H1 (cell line): ENCODE data around the gene EGFLAM. TPM values are rescaled to one million over a fixed set of nuclear protein-coding genes. Genes with fewer than 3 reads are reported as not detected.

ENCODE experiments used
- CTCF ChIA-PET: fragments of 300-600 bp; sonication (Branson Sonifier 250); formaldehyde crosslinking; loops from one replicate; lab custom pipeline; 2021; ENCODE audit not compliant: partially characterized antibody; lab: Charles Lee
- POLR2A ChIA-PET: fragments of 300-600 bp; sonication (Branson Sonifier 250); formaldehyde crosslinking; loops from one replicate; lab custom pipeline; 2021; ENCODE audit warnings: inconsistent platforms; ENCODE audit not compliant: partially characterized antibody; lab: Charles Lee
- DNase-seq, 2 experiments: peaks; one replicate each; pipeline versions ENCODE4 v3.0.0 to v3.0.0-alpha.2; 2010 to 2022; ENCODE audit warnings: low spot score in 2 of 2, low read depth in 1 of 2, mixed read lengths in 1 of 2
- FAIRE-seq: peaks from 2 replicates; lab custom pipeline; 2011; peaks lifted over from hg19 to GRCh38; lab: Jason Lieb, UNC
- H2AFZ ChIP-seq: 2 replicates; pipeline ENCODE4 v1.8.1; 2012; ENCODE audit warnings: low read length, inconsistent platforms
- H2AK5ac ChIP-seq: 2 replicates; pipeline ENCODE4 v1.6.1; 2013; ENCODE audit warnings: low read depth, low read length
- H2BK120ac ChIP-seq: replicated peaks from 2 replicates; pipeline ENCODE3; 2013; ENCODE audit warnings: low read depth, low read length, inconsistent platforms
- H2BK12ac ChIP-seq: 2 replicates; pipeline ENCODE4 v1.6.1; 2013; ENCODE audit warnings: low read depth, low read length
- H2BK15ac ChIP-seq: 2 replicates; pipeline ENCODE4 v1.6.1; 2013; ENCODE audit warnings: low read length
- H2BK20ac ChIP-seq: 2 replicates; pipeline ENCODE4 v1.6.1; 2013; ENCODE audit warnings: low read length
- H2BK5ac ChIP-seq: 2 replicates; pipeline ENCODE4 v1.6.1; 2013; ENCODE audit warnings: low read depth, low read length
- H3K14ac ChIP-seq: 2 replicates; pipeline ENCODE4 v1.6.1; 2013; ENCODE audit warnings: inconsistent platforms; ENCODE audit not compliant: insufficient read length
- H3K18ac ChIP-seq: 2 replicates; pipeline ENCODE4 v1.6.1; 2013; ENCODE audit warnings: low read length; ENCODE audit errors: extremely low read depth
- H3K23ac ChIP-seq: 2 replicates; pipeline ENCODE4 v1.6.1; 2013; ENCODE audit warnings: inconsistent platforms; ENCODE audit not compliant: insufficient read length
- H3K23me2 ChIP-seq: 2 replicates; pipeline ENCODE4 v1.6.1; 2013; ENCODE audit warnings: low read depth, low read length
- H3K27ac ChIP-seq: 2 replicates; pipeline ENCODE4 v1.6.1; 2011; ENCODE audit warnings: low read depth, low read length, inconsistent platforms
- H3K27me3 ChIP-seq, 4 experiments: replicated peaks in 1 of 4; 1 replicate in 1 of 4; 2 replicates in 3 of 4; pipeline versions ENCODE4 v1.6.1 to v1.8.1; 2011 to 2013; ENCODE audit warnings: low read length in 3 of 4, mild to moderate bottlenecking in 3 of 4, inconsistent platforms in 2 of 4, mixed read lengths in 2 of 4, moderate library complexity in 1 of 4; ENCODE audit not compliant: control insufficient read depth in 3 of 4, insufficient read depth in 3 of 4; ENCODE audit errors: extremely low read depth in 1 of 4
- H3K36me3 ChIP-seq, 4 experiments: 2 replicates each; pipeline versions ENCODE4 v1.6.1 to v1.8.1; 2011 to 2013; ENCODE audit warnings: mild to moderate bottlenecking in 4 of 4, low read length in 3 of 4, moderate library complexity in 2 of 4, control low read depth in 1 of 4, inconsistent platforms in 1 of 4; ENCODE audit not compliant: insufficient read depth in 4 of 4, control insufficient read depth in 2 of 4
- H3K4ac ChIP-seq: replicated peaks from 2 replicates; pipeline ENCODE3; 2013; ENCODE audit warnings: low read length, low read depth, mixed read lengths, inconsistent platforms; ENCODE audit not compliant: insufficient read length
- H3K4me1 ChIP-seq, 4 experiments: replicated peaks in 1 of 4; 1 replicate in 1 of 4; 2 replicates in 3 of 4; pipeline versions ENCODE4 v1.6.1 to v1.8.1; 2011 to 2013; ENCODE audit warnings: low read length in 3 of 4, inconsistent platforms in 2 of 4, mixed read lengths in 1 of 4; ENCODE audit not compliant: insufficient read depth in 4 of 4, control insufficient read depth in 3 of 4
- H3K4me2 ChIP-seq, 2 experiments: 2 replicates each; pipeline versions ENCODE4 v1.6.1 to v1.8.1; 2011 to 2013; ENCODE audit warnings: low read depth in 2 of 2, low read length in 2 of 2, control low read depth in 1 of 2, inconsistent platforms in 1 of 2, mild to moderate bottlenecking in 1 of 2; ENCODE audit not compliant: insufficient read depth in 1 of 2
- H3K4me3 ChIP-seq, 4 experiments: fragments of 200-600, 300-600 bp in 1 of 4; sonication (generic), shearing (Covaris generic), sonication (Bioruptor Twin) in 1 of 4; 2 replicates each; pipeline versions ENCODE4 v1.5.1 to v1.8.1; 2011 to 2016; ENCODE audit warnings: low read length in 4 of 4, low read depth in 3 of 4, control low read depth in 2 of 4, inconsistent platforms in 2 of 4, mild to moderate bottlenecking in 2 of 4, mixed read lengths in 1 of 4, moderate library complexity in 1 of 4; ENCODE audit not compliant: insufficient read depth in 2 of 4; ENCODE audit errors: extremely low read depth in 1 of 4
- H3K56ac ChIP-seq: replicated peaks from 2 replicates; pipeline ENCODE3; 2013; ENCODE audit warnings: low read depth, mild to moderate bottlenecking, mixed read lengths, low read length, inconsistent platforms; ENCODE audit not compliant: insufficient read length
- H3K79me1 ChIP-seq: 2 replicates; pipeline ENCODE4 v1.6.1; 2013; ENCODE audit warnings: low read depth, low read length, control low read depth
- H3K79me2 ChIP-seq, 2 experiments: 2 replicates each; pipeline versions ENCODE4 v1.6.1 to v1.8.1; 2012 to 2013; ENCODE audit warnings: low read length in 2 of 2, mild to moderate bottlenecking in 2 of 2, inconsistent platforms in 1 of 2; ENCODE audit not compliant: insufficient read depth in 2 of 2, control insufficient read depth in 1 of 2
- H3K9ac ChIP-seq, 4 experiments: replicated peaks in 1 of 4; 1 replicate in 1 of 4; 2 replicates in 3 of 4; pipeline versions ENCODE4 v1.6.1 to v1.8.1; 2011 to 2013; ENCODE audit warnings: low read depth in 3 of 4, low read length in 3 of 4, control low read depth in 2 of 4, mild to moderate bottlenecking in 2 of 4, moderate library complexity in 2 of 4, inconsistent platforms in 1 of 4; ENCODE audit errors: extremely low read depth in 1 of 4
- H3K9me3 ChIP-seq, 2 experiments: 2 replicates each; pipeline versions ENCODE4 v1.6.1 to v1.8.1; 2012 to 2013; ENCODE audit warnings: mild to moderate bottlenecking in 2 of 2, moderate library complexity in 2 of 2, control low read depth in 1 of 2, inconsistent platforms in 1 of 2, low read depth in 1 of 2, low read length in 1 of 2, mixed read lengths in 1 of 2; ENCODE audit not compliant: insufficient read depth in 2 of 2
- H4K20me1 ChIP-seq, 2 experiments: replicated peaks in 1 of 2; 2 replicates each; pipeline versions ENCODE3 to v1.8.1; 2011 to 2013; ENCODE audit warnings: inconsistent platforms in 2 of 2, low read length in 2 of 2, mild to moderate bottlenecking in 1 of 2; ENCODE audit not compliant: insufficient read depth in 2 of 2, control insufficient read depth in 1 of 2
- H4K5ac ChIP-seq: 2 replicates; pipeline ENCODE4 v1.6.1; 2013; ENCODE audit warnings: low read length, low read depth, mixed read lengths, inconsistent platforms; ENCODE audit not compliant: insufficient read length
- H4K8ac ChIP-seq: 2 replicates; pipeline ENCODE4 v1.8.0; 2013; ENCODE audit warnings: mild to moderate bottlenecking, moderate library complexity, low read length, inconsistent platforms; ENCODE audit not compliant: insufficient read depth; ENCODE audit errors: extremely low read depth
- H4K91ac ChIP-seq: replicated peaks from 2 replicates; pipeline ENCODE3; 2013; ENCODE audit warnings: low read length, mixed read lengths, inconsistent platforms; ENCODE audit not compliant: insufficient read length
- CBX8 ChIP-seq: fragments of 300-800, 300-1000 bp; sonication (generic); IDR thresholded peaks from 2 replicates; pipeline ENCODE4 v1.7.1; 2016; ENCODE audit warnings: low read depth, low read length, borderline replicate concordance
- CHD2 ChIP-seq: IDR thresholded peaks from 2 replicates; pipeline ENCODE4 v1.6.1; 2012; ENCODE audit warnings: low read length, improper control_type of control experiment
- CTBP2 ChIP-seq: IDR thresholded peaks from 2 replicates; pipeline ENCODE4 v1.7.0; 2011; ENCODE audit warnings: borderline replicate concordance, mild to moderate bottlenecking, moderate library complexity, mixed read lengths, low read length; ENCODE audit not compliant: insufficient read depth, insufficient read length
- KDM5A ChIP-seq: fragments of 200-600 bp; IDR thresholded peaks from 2 replicates; pipeline ENCODE4 v1.7.1; 2012; ENCODE audit warnings: mild to moderate bottlenecking, low read length, inconsistent platforms, mixed read lengths
- RBBP5 ChIP-seq: IDR thresholded peaks from 2 replicates; pipeline ENCODE4 v1.7.1; 2012; ENCODE audit warnings: low read depth, mild to moderate bottlenecking, inconsistent platforms, low read length, moderate library complexity, borderline replicate concordance
- SIX5 ChIP-seq: IDR thresholded peaks from 2 replicates; pipeline ENCODE4 v1.6.1; 2011; ENCODE audit warnings: mild to moderate bottlenecking, low read depth, low read length
- WGBS, 2 experiments: shearing (Covaris generic) in 1 of 2; methylation state at CpG; one replicate each; pipeline versions ENCODE4 v1.1.6 to v1.1.7; 2013 to 2015; ENCODE audit warnings: low lambda C conversion rate in 2 of 2, mixed read lengths in 2 of 2, inconsistent platforms in 1 of 2, low coverage in 1 of 2, missing lambda C conversion rate in 1 of 2; ENCODE audit not compliant: insufficient replicate concordance in 2 of 2, insufficient coverage in 1 of 2, insufficient read length in 1 of 2; ENCODE audit errors: extremely low coverage in 1 of 2, missing lambda C conversion rate in 1 of 2; 5-methylcytosine and 5-hydroxymethylcytosine counted together
- polyA plus RNA-seq, 7 experiments: library from polyadenylated mRNA; depleted of rRNA in 3 of 7; stranded (reverse) in 5 of 7; unstranded in 2 of 7; fragments of >200 nt in 5 of 7; fragments of 200-250 nt in 2 of 7; gene quantifications; 1 replicate in 5 of 7; 2 replicates in 1 of 7; 4 replicates in 1 of 7; pipeline versions ENCODE4 v1.2.1 to v1.2.3, GENCODE V29; 2011 to 2013; ENCODE audit warnings: missing spikeins in 2 of 7, mixed read lengths in 2 of 7
- total RNA-seq: library from RNA; stranded (reverse); fragmentation: NEBNext Ultra II Directional; extraction: Animal tissue kit (Norgen Biotek cat#: 25700); gene quantifications from 2 replicates; pipeline ENCODE4 v1.2.1, GENCODE V29; 2021
- TF ChIP-seq, protein P1 (sequence below): IDR thresholded peaks from 2 replicates; pipeline ENCODE4 v1.6.1; 2011; ENCODE audit warnings: low read depth, mild to moderate bottlenecking, low read length; ENCODE audit not compliant: insufficient read depth
- TF ChIP-seq, protein P2 (sequence below), 3 experiments: IDR thresholded peaks; 1 replicate in 2 of 3; 2 replicates in 1 of 3; pipeline versions ENCODE4 v1.5.1 to v1.6.1; 2011; ENCODE audit warnings: low read length in 3 of 3, mild to moderate bottlenecking in 3 of 3, inconsistent platforms in 2 of 3, low read depth in 1 of 3, moderate library complexity in 1 of 3; ENCODE audit not compliant: insufficient read depth in 1 of 3; ENCODE audit errors: control extremely low read depth in 1 of 3

The EGFLAM gene
- total and polyA plus RNA-seq, 2 of the 8 experiments (the other 6 are each of a cell fraction or from before 2014, with no cell fraction given): 0.20 to 0.24 TPM

DNA sequence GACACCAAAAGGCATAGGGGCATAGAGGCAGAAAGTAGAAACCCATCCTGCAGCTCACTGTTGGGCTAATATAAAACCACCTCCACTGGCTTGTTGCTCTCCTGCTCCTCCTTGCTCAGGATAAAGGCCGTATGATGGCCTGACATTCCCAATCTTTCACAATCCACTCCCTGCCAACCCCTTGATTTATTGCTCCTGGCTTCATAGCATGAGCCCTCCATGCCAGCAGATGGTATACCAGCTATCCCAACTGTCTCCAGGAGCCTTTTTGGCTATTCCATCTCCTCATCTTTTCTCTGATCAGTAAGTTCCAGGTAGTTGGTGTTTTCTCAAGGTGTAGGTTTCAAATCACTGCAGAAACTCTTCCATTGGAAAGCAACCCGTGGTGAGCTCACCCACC lies 128.8 kb downstream of the EGFLAM start:
- Histone ChIP-seq H4K8ac (no peak overlapping the region), H2AK5ac (no peak overlapping the region), H3K23ac (no peak overlapping the region), H3K4me2 (no peak overlapping the region), H3K18ac (no peak overlapping the region), H3K9ac (no peak overlapping the region), H3K23me2 (no peaks in the 10 kb centered on the region), H2AFZ (no peak overlapping the region), H3K27ac (no peak overlapping the region), H3K79me2 (no peaks in the 10 kb centered on the region), H3K56ac (no peak overlapping the region), H3K9me3 (no peaks in the 10 kb centered on the region), H4K5ac (no peak overlapping the region), H3K79me1 (no peaks in the 10 kb centered on the region), H2BK12ac (no peak overlapping the region), H3K4ac (no peak overlapping the region), H3K14ac (no peak overlapping the region), H2BK5ac (no peak overlapping the region), H2BK15ac (no peak overlapping the region), H2BK20ac (no peak overlapping the region), H4K91ac (no peak overlapping the region), H3K4me3 (no peak overlapping the region), H2BK120ac (no peak overlapping the region), H3K27me3 (no peaks in the 10 kb centered on the region), H3K4me1 (no peaks in the 10 kb centered on the region), H4K20me1 (no peaks in the 10 kb centered on the region), H3K36me3 (no peaks in the 10 kb centered on the region)
- ChIA-PET CTCF (interaction anchor here (0.7 to 1.3 kb wide), 5 partner anchors 8 to 423 kb away, joined by 3 to 6 read pairs (median 3); no protein-coding TSS in a partner anchor), POLR2A (no interaction called here)
- TF ChIP-seq CTBP2: no peak
- TF ChIP-seq, protein P1, sequence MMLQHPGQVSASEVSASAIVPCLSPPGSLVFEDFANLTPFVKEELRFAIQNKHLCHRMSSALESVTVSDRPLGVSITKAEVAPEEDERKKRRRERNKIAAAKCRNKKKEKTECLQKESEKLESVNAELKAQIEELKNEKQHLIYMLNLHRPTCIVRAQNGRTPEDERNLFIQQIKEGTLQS: no peak
- no peak for TF ChIP-seq CHD2
- TF ChIP-seq CBX8: no peak
- no peak for TF ChIP-seq KDM5A
- no peak for TF ChIP-seq SIX5
- TF ChIP-seq, protein P2, sequence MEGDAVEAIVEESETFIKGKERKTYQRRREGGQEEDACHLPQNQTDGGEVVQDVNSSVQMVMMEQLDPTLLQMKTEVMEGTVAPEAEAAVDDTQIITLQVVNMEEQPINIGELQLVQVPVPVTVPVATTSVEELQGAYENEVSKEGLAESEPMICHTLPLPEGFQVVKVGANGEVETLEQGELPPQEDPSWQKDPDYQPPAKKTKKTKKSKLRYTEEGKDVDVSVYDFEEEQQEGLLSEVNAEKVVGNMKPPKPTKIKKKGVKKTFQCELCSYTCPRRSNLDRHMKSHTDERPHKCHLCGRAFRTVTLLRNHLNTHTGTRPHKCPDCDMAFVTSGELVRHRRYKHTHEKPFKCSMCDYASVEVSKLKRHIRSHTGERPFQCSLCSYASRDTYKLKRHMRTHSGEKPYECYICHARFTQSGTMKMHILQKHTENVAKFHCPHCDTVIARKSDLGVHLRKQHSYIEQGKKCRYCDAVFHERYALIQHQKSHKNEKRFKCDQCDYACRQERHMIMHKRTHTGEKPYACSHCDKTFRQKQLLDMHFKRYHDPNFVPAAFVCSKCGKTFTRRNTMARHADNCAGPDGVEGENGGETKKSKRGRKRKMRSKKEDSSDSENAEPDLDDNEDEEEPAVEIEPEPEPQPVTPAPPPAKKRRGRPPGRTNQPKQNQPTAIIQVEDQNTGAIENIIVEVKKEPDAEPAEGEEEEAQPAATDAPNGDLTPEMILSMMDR (IDR thresholded peaks at IDR 0.05; ENCODE audit: control extremely low read depth in 1 of 3, insufficient read depth in 1 of 3, low read depth in 1 of 3, low read length in 3 of 3): no peak
- no peak for TF ChIP-seq RBBP5
- WGBS, 2 experiments: 92% methylated on average over 2 of the region's 2 CpGs; no CpG with 5 or more reads in 1 of the 2 experiments
- FAIRE-seq (no peak), DNase-seq (no peak)
